GM23338 (cell line): ENCODE measurements around the gene DNAJC27.

Experiments
- CREB1 ChIP-seq: fragments of 250-450 bp; sonication (Bioruptor Pico); IDR thresholded peaks from 2 replicates; pipeline ENCODE4 v1.5.0; 2020; ENCODE audit warnings: low read depth, mild to moderate bottlenecking, moderate library complexity
- EZH2 ChIP-seq: fragments of 200-600 bp; sonication (generic); IDR thresholded peaks from one replicate; pipeline ENCODE4 v1.8.0; 2017; ENCODE audit warnings: antibody characterized with exemption, mild to moderate bottlenecking, low read depth; ENCODE audit not compliant: unreplicated experiment
- EZH2phosphoT487 ChIP-seq: fragments of 200-600 bp; sonication (generic); IDR thresholded peaks from one replicate; pipeline ENCODE4 v1.8.1; 2018; ENCODE audit warnings: antibody characterized with exemption; ENCODE audit not compliant: unreplicated experiment
- JUNB ChIP-seq: IDR thresholded peaks from one replicate; pipeline ENCODE4 v1.6.1; 2016; ENCODE audit warnings: antibody characterized with exemption; ENCODE audit not compliant: unreplicated experiment
- NANOG ChIP-seq: IDR thresholded peaks from 2 replicates; pipeline ENCODE4 v1.6.1; 2016; ENCODE audit warnings: antibody characterized with exemption, borderline replicate concordance
- POLR2AphosphoS5 ChIP-seq: IDR thresholded peaks from 2 replicates; pipeline ENCODE4 v1.6.1; 2016; ENCODE audit warnings: antibody characterized with exemption, low read depth
- STAT1 ChIP-seq: IDR thresholded peaks from one replicate; pipeline ENCODE4 v1.6.1; 2016; ENCODE audit warnings: antibody characterized with exemption; ENCODE audit not compliant: unreplicated experiment
- ZNF114 ChIP-seq: fragments of 250-450 bp; sonication (Bioruptor Pico); IDR thresholded peaks from 2 replicates; pipeline ENCODE4 v1.5.0; 2020; ENCODE audit warnings: mild to moderate bottlenecking, moderate library complexity
- ZNF331 ChIP-seq: fragments of 250-450 bp; sonication (Bioruptor Pico); IDR thresholded peaks from 2 replicates; pipeline ENCODE4 v1.5.0; 2020; ENCODE audit warnings: low read depth, mild to moderate bottlenecking, moderate library complexity
- TF ChIP-seq, protein P1 (sequence below), 2 experiments: fragments of 200-600 bp in 1 of 2; sonication (generic) in 1 of 2; conservative IDR thresholded peaks; 2 replicates each; pipeline versions ENCODE4 v1.5.1 to v1.6.1; 2016 to 2017; ENCODE audit warnings: antibody characterized with exemption in 2 of 2, low read depth in 2 of 2, mild to moderate bottlenecking in 2 of 2, moderate library complexity in 1 of 2
- TF ChIP-seq, protein P2 (sequence below): IDR thresholded peaks from one replicate; pipeline ENCODE4 v1.6.1; 2018; ENCODE audit warnings: antibody characterized with exemption; ENCODE audit not compliant: unreplicated experiment
- TF ChIP-seq, protein P3 (sequence below): IDR thresholded peaks from 2 replicates; pipeline ENCODE4 v1.6.1; 2016; ENCODE audit warnings: antibody characterized with exemption
- TF ChIP-seq, protein P4 (sequence below): fragments of 250-450 bp; sonication (Bioruptor Pico); IDR thresholded peaks from 2 replicates; pipeline ENCODE4 v1.5.0; 2020; ENCODE audit warnings: mild to moderate bottlenecking, moderate library complexity

DNA sequence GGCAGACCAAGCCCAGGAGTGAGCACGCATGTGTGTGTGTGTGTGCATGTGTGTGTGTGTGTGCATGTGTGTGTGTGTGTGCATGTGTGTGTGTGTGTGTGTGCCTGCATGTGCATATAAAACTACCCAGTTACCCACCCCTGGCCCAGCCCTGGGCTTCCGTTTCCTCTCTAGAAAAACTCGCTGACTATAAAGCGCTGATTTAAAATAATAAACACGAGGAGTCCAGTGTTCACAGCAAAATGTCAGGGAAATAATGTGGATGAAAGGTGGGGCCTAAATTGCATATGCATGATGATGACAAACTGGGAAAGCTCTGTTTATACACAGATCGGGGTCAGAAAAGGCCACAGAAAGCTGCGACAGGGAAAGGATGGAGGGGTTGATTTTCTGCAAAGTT, 59.2 kb downstream of the DNAJC27 start:
- TF ChIP-seq, protein P1, sequence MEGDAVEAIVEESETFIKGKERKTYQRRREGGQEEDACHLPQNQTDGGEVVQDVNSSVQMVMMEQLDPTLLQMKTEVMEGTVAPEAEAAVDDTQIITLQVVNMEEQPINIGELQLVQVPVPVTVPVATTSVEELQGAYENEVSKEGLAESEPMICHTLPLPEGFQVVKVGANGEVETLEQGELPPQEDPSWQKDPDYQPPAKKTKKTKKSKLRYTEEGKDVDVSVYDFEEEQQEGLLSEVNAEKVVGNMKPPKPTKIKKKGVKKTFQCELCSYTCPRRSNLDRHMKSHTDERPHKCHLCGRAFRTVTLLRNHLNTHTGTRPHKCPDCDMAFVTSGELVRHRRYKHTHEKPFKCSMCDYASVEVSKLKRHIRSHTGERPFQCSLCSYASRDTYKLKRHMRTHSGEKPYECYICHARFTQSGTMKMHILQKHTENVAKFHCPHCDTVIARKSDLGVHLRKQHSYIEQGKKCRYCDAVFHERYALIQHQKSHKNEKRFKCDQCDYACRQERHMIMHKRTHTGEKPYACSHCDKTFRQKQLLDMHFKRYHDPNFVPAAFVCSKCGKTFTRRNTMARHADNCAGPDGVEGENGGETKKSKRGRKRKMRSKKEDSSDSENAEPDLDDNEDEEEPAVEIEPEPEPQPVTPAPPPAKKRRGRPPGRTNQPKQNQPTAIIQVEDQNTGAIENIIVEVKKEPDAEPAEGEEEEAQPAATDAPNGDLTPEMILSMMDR (conservative IDR thresholded peaks at IDR 0.05; ENCODE audit: low read depth in 2 of 2) = no peak
- TF ChIP-seq, protein P2, sequence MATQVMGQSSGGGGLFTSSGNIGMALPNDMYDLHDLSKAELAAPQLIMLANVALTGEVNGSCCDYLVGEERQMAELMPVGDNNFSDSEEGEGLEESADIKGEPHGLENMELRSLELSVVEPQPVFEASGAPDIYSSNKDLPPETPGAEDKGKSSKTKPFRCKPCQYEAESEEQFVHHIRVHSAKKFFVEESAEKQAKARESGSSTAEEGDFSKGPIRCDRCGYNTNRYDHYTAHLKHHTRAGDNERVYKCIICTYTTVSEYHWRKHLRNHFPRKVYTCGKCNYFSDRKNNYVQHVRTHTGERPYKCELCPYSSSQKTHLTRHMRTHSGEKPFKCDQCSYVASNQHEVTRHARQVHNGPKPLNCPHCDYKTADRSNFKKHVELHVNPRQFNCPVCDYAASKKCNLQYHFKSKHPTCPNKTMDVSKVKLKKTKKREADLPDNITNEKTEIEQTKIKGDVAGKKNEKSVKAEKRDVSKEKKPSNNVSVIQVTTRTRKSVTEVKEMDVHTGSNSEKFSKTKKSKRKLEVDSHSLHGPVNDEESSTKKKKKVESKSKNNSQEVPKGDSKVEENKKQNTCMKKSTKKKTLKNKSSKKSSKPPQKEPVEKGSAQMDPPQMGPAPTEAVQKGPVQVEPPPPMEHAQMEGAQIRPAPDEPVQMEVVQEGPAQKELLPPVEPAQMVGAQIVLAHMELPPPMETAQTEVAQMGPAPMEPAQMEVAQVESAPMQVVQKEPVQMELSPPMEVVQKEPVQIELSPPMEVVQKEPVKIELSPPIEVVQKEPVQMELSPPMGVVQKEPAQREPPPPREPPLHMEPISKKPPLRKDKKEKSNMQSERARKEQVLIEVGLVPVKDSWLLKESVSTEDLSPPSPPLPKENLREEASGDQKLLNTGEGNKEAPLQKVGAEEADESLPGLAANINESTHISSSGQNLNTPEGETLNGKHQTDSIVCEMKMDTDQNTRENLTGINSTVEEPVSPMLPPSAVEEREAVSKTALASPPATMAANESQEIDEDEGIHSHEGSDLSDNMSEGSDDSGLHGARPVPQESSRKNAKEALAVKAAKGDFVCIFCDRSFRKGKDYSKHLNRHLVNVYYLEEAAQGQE = no peak
- TF ChIP-seq POLR2AphosphoS5 (no peak), EZH2 (no peak), JUNB (no peak), CREB1 (CRISPR knock-in tag) (no peak), EZH2phosphoT487 (no peak), STAT1 (no peak), ZNF114 (CRISPR knock-in tag) (no peak), NANOG (no peak), ZNF331 (CRISPR knock-in tag) (no peak)
- TF ChIP-seq, protein P3, sequence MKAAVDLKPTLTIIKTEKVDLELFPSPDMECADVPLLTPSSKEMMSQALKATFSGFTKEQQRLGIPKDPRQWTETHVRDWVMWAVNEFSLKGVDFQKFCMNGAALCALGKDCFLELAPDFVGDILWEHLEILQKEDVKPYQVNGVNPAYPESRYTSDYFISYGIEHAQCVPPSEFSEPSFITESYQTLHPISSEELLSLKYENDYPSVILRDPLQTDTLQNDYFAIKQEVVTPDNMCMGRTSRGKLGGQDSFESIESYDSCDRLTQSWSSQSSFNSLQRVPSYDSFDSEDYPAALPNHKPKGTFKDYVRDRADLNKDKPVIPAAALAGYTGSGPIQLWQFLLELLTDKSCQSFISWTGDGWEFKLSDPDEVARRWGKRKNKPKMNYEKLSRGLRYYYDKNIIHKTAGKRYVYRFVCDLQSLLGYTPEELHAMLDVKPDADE = no peak
- TF ChIP-seq, protein P4, sequence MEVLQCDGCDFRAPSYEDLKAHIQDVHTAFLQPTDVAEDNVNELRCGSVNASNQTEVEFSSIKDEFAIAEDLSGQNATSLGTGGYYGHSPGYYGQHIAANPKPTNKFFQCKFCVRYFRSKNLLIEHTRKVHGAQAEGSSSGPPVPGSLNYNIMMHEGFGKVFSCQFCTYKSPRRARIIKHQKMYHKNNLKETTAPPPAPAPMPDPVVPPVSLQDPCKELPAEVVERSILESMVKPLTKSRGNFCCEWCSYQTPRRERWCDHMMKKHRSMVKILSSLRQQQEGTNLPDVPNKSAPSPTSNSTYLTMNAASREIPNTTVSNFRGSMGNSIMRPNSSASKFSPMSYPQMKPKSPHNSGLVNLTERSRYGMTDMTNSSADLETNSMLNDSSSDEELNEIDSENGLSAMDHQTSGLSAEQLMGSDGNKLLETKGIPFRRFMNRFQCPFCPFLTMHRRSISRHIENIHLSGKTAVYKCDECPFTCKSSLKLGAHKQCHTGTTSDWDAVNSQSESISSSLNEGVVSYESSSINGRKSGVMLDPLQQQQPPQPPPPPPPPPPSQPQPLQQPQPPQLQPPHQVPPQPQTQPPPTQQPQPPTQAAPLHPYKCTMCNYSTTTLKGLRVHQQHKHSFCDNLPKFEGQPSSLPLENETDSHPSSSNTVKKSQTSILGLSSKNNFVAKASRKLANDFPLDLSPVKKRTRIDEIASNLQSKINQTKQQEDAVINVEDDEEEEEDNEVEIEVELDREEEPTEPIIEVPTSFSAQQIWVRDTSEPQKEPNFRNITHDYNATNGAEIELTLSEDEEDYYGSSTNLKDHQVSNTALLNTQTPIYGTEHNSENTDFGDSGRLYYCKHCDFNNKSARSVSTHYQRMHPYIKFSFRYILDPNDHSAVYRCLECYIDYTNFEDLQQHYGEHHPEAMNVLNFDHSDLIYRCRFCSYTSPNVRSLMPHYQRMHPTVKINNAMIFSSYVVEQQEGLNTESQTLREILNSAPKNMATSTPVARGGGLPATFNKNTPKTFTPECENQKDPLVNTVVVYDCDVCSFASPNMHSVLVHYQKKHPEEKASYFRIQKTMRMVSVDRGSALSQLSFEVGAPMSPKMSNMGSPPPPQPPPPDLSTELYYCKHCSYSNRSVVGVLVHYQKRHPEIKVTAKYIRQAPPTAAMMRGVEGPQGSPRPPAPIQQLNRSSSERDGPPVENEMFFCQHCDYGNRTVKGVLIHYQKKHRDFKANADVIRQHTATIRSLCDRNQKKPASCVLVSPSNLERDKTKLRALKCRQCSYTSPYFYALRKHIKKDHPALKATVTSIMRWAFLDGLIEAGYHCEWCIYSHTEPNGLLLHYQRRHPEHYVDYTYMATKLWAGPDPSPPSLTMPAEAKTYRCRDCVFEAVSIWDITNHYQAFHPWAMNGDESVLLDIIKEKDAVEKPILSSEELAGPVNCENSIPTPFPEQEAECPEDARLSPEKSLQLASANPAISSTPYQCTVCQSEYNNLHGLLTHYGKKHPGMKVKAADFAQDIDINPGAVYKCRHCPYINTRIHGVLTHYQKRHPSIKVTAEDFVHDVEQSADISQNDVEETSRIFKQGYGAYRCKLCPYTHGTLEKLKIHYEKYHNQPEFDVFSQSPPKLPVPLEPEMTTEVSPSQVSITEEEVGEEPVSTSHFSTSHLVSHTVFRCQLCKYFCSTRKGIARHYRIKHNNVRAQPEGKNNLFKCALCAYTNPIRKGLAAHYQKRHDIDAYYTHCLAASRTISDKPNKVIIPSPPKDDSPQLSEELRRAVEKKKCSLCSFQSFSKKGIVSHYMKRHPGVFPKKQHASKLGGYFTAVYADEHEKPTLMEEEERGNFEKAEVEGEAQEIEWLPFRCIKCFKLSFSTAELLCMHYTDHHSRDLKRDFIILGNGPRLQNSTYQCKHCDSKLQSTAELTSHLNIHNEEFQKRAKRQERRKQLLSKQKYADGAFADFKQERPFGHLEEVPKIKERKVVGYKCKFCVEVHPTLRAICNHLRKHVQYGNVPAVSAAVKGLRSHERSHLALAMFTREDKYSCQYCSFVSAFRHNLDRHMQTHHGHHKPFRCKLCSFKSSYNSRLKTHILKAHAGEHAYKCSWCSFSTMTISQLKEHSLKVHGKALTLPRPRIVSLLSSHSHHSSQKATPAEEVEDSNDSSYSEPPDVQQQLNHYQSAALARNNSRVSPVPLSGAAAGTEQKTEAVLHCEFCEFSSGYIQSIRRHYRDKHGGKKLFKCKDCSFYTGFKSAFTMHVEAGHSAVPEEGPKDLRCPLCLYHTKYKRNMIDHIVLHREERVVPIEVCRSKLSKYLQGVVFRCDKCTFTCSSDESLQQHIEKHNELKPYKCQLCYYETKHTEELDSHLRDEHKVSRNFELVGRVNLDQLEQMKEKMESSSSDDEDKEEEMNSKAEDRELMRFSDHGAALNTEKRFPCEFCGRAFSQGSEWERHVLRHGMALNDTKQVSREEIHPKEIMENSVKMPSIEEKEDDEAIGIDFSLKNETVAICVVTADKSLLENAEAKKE (CRISPR knock-in tag) = no peak
